LNCaP clone FGC (cell line): Measurements from ENCODE around the gene ELN.

Experiments
- DNase-seq: peaks from one replicate; pipeline ENCODE4 v3.0.0-alpha.2; 2011; ENCODE audit warnings: low read depth
- H3K4me3 ChIP-seq: 2 replicates; pipeline ENCODE4 v1.5.1; 2011; ENCODE audit warnings: mild to moderate bottlenecking, low read depth, low read length, control low read depth
- CTCF ChIP-seq: IDR thresholded peaks from 2 replicates; pipeline ENCODE4 v1.5.1; 2012; ENCODE audit warnings: mild to moderate bottlenecking; ENCODE audit not compliant: control insufficient read depth, insufficient read depth; ENCODE audit errors: extremely low read depth

ELN gene

GRCh38 chr7:74020390-74020789 lies 7.6 kb upstream of the ELN start:
- no peak for DNase-seq
- H3K4me3 ChIP-seq = no peak overlapping the region
- TF ChIP-seq CTCF = no peak

GRCh38 chr7:74021546-74022320 lies 6.2 kb upstream of the ELN start:
- no peak for DNase-seq
- TF ChIP-seq CTCF = no peak
- no peak overlapping the region for H3K4me3 ChIP-seq

- no peak for DNase-seq
- no peak overlapping the region for H3K4me3 ChIP-seq
- TF ChIP-seq CTCF = no peak
Observed at GRCh38 chr7:74022507-74022906, 5.5 kb upstream of the ELN start.

- H3K4me3 ChIP-seq = no peak overlapping the region
- TF ChIP-seq CTCF = no peak
- no peak for DNase-seq
Observed at GRCh38 chr7:74023092-74023536, 4.9 kb upstream of the ELN start.

DNA sequence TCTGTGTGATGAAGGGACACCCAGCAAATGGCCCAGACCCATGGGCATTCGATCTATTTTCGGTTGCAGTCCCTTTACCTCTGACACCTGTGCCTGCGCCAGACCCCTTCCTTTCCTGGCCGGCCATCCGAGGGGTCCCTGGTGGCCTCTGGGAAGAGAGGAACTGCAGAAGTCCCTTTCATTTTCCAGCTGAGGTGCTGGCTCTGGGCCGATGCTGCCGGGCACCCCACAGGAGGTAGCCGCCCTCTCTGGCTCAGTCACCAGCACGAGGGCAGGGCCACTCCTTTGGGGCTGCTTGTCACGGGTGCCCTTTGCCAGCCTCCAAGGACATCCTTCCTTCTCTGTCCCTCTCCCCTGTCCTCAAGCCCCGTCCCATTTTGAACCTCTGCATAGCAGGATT lies 4.2 kb upstream of the ELN start:
- DNase-seq = no peak
- no peak for TF ChIP-seq CTCF
- no peak overlapping the region for H3K4me3 ChIP-seq

DNA sequence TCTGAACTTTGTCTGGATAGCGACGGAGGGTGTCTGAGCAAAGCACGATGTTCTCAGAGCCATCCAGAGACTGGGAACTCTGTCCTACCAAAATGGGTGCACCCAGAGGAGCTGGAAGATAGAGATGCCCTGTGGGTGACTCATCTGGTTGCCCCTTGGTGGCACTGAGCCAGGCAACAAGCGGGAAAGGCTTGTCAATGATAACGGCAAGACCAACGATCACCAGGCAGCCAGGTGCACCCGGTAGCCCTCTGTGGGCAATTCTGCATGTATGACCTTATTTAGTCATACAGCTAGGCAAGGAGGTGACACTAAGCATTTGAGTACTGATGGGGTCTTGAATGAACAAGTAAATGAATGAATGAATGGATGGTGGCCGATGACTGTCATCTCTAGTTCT lies 2.8 kb upstream of the ELN start:
- TF ChIP-seq CTCF = no peak
- no peak for DNase-seq
- no peak overlapping the region for H3K4me3 ChIP-seq

DNA sequence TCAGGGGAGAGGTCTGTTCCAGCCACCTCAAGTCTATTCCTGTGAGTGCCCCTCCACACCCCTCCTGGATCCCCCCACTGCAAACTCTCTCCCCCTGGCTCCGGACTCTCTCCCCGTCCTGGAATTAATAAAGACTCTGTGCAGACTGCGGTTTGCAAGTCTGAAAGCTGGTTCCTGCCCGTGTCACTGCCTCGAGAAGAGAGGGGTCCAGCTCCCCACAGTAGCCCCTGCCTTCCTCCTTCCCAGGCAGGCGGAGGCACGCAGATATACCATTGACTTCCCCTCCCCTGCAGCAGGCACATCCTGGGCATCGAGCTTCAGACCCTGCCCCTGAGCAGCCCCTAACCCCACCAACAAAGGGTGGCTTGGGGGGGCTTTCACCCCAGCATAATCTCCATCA lies 2.2 kb upstream of the ELN start:
- DNase-seq = no peak
- TF ChIP-seq CTCF = no peak
- H3K4me3 ChIP-seq = no peak overlapping the region
